GM23248 (cell line): ENCODE results near the gene HYOU1.

Experiments
- EZH2 ChIP-seq: fragments of 200-600 bp; sonication (generic); IDR thresholded peaks from 2 replicates; pipeline ENCODE4 v1.6.1; 2018; ENCODE audit warnings: antibody characterized with exemption, mild to moderate bottlenecking; ENCODE audit not compliant: insufficient read depth, poor library complexity, severe bottlenecking
- EZH2phosphoT487 ChIP-seq: fragments of 200-600 bp; sonication (generic); IDR thresholded peaks from 2 replicates; pipeline ENCODE4 v1.6.1; 2018; ENCODE audit warnings: antibody characterized with exemption, moderate library complexity, mild to moderate bottlenecking, low read depth; ENCODE audit not compliant: insufficient read depth

GRCh38 chr11:119095066-119095880 is 38.3 kb upstream of the HYOU1 start:
- TF ChIP-seq EZH2 (no peak), EZH2phosphoT487 (no peak)
